ENCODE measurements around the gene CTU2.

DNA sequence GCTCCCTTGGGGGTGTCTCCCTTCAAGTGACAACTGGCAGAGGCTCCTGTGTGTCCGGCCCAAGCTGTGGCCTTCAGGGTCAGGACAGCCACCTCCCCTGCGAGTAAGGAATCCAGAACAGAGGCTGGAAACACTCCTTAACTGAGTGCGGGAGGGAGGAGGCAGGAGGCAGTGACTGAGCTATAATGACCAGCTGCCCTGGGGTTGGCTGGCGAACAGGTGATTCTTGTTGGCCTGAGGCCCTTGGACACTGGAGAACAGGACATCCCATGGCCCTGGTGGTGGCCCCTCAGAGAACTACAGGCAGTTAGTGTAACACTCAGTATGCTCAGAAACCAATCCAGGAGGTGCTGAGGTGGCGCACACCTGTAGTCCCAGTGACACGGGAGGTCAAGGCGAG is 10.6 kb upstream of the CTU2 start:
- TF ChIP-seq POLR2A (IDR thresholded peaks at IDR 0.05): no peak
- TF ChIP-seq, protein P1, sequence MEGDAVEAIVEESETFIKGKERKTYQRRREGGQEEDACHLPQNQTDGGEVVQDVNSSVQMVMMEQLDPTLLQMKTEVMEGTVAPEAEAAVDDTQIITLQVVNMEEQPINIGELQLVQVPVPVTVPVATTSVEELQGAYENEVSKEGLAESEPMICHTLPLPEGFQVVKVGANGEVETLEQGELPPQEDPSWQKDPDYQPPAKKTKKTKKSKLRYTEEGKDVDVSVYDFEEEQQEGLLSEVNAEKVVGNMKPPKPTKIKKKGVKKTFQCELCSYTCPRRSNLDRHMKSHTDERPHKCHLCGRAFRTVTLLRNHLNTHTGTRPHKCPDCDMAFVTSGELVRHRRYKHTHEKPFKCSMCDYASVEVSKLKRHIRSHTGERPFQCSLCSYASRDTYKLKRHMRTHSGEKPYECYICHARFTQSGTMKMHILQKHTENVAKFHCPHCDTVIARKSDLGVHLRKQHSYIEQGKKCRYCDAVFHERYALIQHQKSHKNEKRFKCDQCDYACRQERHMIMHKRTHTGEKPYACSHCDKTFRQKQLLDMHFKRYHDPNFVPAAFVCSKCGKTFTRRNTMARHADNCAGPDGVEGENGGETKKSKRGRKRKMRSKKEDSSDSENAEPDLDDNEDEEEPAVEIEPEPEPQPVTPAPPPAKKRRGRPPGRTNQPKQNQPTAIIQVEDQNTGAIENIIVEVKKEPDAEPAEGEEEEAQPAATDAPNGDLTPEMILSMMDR (IDR thresholded peaks at IDR 0.05 in 8 of 11, conservative IDR thresholded peaks at IDR 0.05 in 3 of 11): no peak
- no peak for TF ChIP-seq POLR2AphosphoS5 (IDR thresholded peaks at IDR 0.05)

Measured in spleen (tissue), 7 donors.